HTERT RPE-1 (cell line): ENCODE results near the gene RAB7A.

ENCODE experiments used
- in situ Hi-C: fragments of 300-500 bp; cut with MboI; formaldehyde crosslinking; loops from 4 replicates; pipeline ENCODE4 v1.14.3; 2020; ENCODE audit warnings: low sequenced_read_pairs

The RAB7A gene

DNA sequence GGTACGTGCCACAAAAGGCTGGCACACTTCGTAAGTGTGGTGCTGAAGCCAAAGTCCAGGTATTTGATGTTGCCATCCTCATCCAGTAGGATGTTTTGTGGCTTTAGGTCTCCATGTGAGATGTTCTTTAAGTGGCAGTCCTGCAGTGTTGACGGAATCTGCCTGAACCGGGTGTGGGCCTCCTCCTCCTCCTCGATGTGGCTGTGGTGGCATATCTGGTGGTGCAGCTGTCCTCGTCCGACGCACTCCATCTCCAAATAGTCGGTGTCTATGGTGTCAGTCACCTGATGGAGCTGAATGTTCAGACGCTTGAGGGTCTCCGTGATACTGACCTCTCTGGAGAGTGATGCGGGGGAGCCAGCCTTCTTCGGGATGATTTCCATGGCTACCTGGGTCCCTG is 123.0 kb downstream of the RAB7A start:
- in situ Hi-C loops, result no loop called here

DNA sequence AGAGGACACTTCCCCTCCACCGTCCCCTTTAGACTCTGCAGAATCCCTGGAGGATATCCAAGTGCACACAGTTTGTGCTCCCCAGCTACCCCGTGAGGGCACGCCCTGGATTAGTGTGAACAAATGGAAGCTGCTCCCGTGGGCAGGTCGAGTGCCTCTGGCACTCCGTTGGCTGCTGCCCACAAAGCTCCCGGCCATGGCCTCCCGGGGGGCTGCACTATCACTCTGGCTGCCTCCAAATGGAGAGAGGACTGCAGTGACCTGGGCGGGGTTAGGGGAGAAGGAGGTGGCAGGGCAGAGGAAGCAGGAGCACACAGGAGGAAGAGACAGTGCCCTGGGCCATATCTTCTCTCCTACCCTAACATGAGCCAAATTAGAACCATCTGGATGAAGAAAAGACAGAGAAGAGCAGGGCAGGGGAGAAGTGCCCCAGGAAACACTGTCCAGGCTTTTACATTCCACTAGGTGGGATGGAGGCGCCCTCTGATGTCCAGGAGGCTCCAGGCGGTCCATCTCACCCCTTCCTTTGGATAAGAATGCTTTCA is 124.0 kb downstream of the RAB7A start:
- in situ Hi-C loops, result no loop called here

DNA sequence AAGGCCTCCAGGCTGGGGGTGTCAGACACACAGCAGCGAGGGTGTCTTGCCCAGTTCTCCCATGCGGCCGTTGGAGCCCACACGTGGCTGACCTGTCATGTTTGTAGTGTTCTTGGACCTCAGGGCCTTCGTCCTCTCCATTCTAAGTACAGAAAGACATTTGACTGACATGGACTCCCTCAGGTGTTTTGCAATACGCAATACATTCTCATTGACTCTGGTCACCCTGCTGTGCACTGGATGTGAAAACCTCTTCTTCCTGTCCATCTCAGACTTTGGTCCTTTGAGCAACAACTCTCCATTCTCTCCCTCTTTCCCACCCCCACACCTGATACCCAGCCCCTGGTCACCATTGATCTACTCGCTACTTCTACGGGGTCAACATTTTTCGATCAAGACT is 124.6 kb downstream of the RAB7A start:
- in situ Hi-C loops, result no loop called here

DNA sequence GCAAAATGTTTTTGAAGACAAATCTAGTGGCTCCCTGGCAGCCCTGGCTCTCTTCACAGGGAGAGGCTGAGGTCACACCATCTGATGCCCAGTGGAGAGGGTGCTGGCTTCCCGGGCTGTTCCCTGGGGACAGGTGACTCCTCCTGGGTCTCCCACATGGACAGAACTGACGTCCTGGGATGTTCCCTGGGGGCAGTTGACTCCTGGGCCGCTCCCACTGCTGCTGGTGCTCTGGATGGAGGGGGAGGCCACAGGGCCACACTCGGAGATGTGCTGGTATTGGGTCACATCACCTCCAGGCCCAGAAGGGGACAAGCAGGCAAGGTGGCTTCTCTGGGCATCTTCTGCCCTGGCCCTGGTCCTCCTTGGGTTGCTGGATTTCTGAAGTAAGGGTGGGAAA is 125.6 kb downstream of the RAB7A start:
- in situ Hi-C loops, result no loop called here

DNA sequence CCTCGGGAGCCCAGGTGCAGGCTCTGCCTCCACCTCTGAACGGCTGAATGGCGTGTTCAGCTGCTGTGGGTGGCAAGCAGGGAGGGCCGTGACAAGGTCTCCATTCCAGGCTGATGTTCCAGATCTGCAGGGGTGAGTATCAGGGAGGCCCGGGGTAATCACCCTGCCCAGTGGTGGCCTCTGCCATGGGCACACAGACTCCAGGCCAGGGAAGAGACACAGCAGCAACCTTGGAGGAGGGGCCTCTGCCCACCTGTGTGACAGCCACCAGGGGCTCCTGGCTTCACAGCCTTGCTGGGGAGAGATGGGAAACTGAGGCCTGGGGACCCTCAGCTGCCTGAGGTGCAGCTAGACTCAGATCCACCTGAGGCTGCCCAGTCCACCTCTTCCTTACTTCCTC is 127.8 kb downstream of the RAB7A start:
- in situ Hi-C loops, result no loop called here

DNA sequence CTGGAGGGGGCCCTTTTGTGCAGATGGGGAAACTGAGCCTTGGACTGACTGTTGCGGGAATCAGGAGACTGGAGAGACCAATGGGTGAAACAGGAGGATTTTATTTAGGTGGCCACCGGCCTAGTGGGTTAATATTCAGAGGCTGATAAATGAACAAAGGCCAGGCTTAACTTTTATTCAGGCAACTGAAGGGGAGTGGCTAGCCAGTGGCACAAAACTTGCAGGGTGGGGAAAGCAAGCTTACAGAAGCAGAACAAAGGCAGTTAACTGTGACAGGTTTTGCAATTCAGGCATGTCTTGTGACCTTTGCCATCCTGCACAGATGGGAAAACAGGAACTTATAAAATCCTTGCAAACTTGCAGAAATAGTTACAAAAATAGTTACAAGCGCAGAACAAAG is 128.5 kb downstream of the RAB7A start:
- in situ Hi-C loops, result no loop called here

DNA sequence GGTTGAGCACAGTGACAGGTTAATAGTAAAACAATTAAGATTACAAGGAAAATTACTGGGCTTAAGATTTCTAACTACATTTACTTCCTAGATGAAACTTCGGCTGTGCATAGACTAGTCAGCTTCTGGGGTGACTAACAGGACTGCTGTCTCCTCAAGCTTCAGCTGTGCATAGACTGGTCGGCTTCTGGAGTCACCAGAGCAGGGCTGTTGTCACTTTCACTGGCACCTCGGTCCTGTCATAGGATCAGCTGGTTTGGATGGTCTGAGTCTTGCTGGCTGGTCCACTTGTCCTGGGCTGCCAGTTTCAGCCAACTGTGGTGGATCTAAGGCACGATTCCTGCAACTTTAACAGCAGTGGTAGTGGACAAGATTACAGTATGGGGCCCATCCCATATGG is 129.6 kb downstream of the RAB7A start:
- in situ Hi-C loops, result no loop called here

DNA sequence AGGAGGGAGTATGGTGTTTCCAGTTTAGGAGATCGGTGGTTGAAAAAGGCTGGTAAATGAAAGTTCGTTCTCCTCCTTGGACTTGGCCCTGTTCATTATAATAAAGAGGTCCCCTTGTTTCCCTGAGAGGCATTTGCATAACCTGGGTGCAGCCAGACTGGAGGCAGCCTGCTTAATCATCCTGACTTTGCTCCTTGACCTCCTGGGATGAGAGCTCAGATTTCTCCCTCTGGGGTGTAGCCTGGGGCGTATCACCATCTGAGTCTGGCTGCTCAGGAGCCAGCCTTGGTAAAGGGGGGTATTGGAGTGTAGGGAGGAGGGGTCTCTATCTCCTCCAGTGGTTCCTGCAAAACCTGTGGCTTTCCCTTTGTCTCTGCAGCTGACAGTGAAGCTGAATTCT is 132.2 kb downstream of the RAB7A start:
- in situ Hi-C loops, result no loop called here

DNA sequence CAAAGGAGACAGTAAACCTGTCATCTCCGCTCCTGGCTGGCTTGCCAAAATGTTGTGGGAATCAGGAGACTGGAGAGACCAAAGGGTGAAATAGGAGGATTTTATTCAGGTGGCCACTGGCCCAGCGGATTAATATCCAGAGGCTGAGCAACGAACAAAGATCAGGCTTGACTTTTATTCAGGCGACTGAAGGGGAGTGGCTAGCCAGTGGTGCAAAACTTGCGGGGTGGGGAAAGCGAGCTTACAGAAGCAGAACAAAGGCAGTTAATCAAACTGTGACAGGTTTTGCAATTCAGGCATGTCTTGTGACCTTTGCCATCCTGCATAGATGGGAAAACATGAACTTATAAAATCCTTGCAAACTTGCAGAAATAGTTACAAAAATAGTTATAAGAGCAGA is 133.6 kb downstream of the RAB7A start:
- in situ Hi-C loops, result no loop called here

DNA sequence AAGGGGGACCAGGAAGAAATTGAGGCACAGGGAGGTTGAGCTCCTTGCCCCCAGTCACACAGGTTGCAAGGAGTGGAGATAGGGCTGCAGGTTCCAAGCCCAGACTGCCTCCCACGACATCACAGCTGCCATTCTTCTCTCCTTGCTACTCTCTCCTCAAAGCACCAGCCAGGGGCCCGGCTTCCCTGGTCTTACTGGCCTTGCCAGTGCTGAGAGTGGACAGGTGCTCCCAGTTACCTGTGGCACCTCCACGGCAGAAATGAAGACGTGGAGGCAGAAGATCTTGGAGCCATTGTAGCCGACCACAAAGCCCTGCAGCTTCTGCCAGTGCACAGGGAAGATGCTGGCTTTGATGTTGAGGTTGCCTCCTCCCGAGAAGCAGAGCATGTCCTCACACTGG is 135.5 kb downstream of the RAB7A start:
- in situ Hi-C loops, result no loop called here

DNA sequence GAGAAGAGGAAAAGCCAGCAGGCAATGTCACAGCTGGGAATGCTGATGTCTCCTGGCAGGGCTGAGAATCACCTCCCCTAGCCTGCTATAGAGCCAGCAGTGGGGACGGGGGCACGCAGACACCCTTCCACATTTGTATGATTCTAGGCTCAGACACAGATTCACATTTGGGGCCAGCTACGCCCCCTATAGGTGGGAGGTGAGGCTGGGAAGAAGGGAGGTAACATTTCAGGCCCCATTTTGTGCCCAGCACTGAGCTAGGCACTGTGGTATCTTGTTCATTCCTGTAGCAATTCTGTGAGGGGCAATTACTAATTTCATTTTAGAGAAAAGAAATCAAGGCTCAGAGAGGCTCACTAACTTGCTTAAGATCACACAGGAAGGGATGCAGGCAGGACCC is 137.6 kb downstream of the RAB7A start:
- in situ Hi-C loops, result no loop called here
